Measurements from ENCODE around the gene EPOP.
"Not testable (repeated sequence)": the region's sequence is repeated elsewhere in the genome, so short reads cannot be mapped to it uniquely, and the experiment has no call there.

EPOP gene

DNA sequence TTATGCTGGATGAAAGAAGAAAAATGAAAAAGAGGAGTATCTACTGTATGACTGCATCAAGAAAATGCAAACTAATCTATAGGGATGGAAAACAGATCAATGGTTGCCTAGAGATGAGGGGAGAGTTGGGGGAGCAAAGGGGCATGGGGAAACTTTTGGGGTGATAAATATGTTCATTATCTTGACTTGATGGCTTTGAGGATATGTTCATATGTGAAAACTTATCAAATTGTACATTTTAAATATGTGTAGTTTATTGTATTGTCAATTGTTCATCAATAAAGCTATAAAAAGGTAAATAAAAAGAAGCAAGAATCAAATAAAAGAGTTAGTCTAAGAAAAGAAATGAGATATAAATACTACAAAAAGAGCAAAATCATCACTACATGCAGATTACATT is 49.3 kb downstream of the EPOP start:
- Histone ChIP-seq H3K9ac (ENCODE audit: low read length) (no peak overlapping the region), H3K36me3 (ENCODE audit: control insufficient read depth, insufficient read depth, low read length, severe bottlenecking) (no peaks in the 10 kb centered on the region), H3K27me3 (replicated peaks; ENCODE audit: control insufficient read depth, insufficient read depth, low read length) (peaks cover 29% of the 10 kb centered on the region), H3K4me1 (ENCODE audit: control insufficient read depth, insufficient read depth, low read length) (no peaks in the 10 kb centered on the region), H3K4me3 (ENCODE audit: low read length) (no peak overlapping the region), H3K9me3 (ENCODE audit: control insufficient read depth, low read length) (no peaks in the 10 kb centered on the region)
- DNase-seq (ENCODE audit: low read depth) = no peak

DNA sequence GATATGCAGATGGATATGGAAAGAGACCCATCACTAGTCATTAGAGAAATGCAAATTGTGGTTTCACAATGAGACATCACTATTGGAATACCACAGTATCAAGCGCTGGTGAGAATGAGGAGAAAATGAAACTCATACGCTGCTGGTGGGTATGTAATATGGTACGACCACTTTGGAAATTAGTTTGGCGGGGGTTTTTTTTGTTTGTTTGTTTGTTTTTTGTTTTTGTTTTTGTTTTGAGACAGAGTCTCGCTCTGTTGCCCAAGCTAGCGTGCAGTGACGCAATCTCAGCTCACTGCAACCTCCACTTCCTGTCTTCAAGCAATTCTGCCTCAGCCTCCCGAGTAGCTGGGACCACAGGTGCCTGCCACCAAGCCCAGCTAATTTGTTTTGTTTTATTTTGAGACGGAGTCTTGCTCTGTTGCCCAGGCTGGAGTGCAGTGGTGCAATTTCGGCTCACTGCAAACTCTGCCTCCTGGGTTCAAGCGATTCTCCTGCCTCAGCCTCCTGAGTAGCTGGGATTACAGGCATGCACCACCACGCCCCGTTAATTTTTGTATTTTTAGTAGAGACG is 49.9 kb downstream of the EPOP start:
- peaks cover 35% of the 10 kb centered on the region for H3K27me3 ChIP-seq (replicated peaks; ENCODE audit: control insufficient read depth, insufficient read depth, low read length)
- H3K9me3 ChIP-seq (ENCODE audit: control insufficient read depth, low read length); H3K9ac ChIP-seq (ENCODE audit: low read length); H3K4me3 ChIP-seq (ENCODE audit: low read length); H3K4me1 ChIP-seq (ENCODE audit: control insufficient read depth, insufficient read depth, low read length); H3K36me3 ChIP-seq (ENCODE audit: control insufficient read depth, insufficient read depth, low read length, severe bottlenecking); DNase-seq (ENCODE audit: low read depth): not testable (repeated sequence)
